Duodenal mucosa (tissue), 2 donors: ENCODE measurements around the gene ALLC.

ENCODE experiments used
- H3K27ac ChIP-seq: one replicate; pipeline ENCODE4 v1.7.0; 2013; ENCODE audit warnings: low read depth, low read length
- H3K27me3 ChIP-seq, 2 donors: one replicate each; pipeline ENCODE4 v1.7.0; 2013; ENCODE audit warnings: low read length in 2 of 2, control low read depth in 1 of 2; ENCODE audit not compliant: insufficient read depth in 2 of 2, control insufficient read depth in 1 of 2
- H3K36me3 ChIP-seq, 2 donors: one replicate each; pipeline ENCODE4 v1.7.0; 2013; ENCODE audit warnings: low read length in 2 of 2, control low read depth in 1 of 2; ENCODE audit not compliant: insufficient read depth in 2 of 2, control insufficient read depth in 1 of 2
- H3K4me1 ChIP-seq, 2 donors: one replicate each; pipeline ENCODE4 v1.7.0; 2013; ENCODE audit warnings: low read length in 2 of 2, control low read depth in 1 of 2; ENCODE audit not compliant: insufficient read depth in 2 of 2, control insufficient read depth in 1 of 2
- H3K4me3 ChIP-seq, 2 donors: one replicate each; pipeline ENCODE4 v1.7.0; 2013; ENCODE audit warnings: low read length in 2 of 2, low read depth in 1 of 2
- H3K9ac ChIP-seq, 2 donors: one replicate each; pipeline ENCODE4 v1.7.0; 2013; ENCODE audit warnings: low read length in 2 of 2, low read depth in 1 of 2
- H3K9me3 ChIP-seq, 2 donors: one replicate each; pipeline ENCODE4 v1.7.0; 2013; ENCODE audit warnings: low read length in 2 of 2, control low read depth in 1 of 2; ENCODE audit not compliant: control insufficient read depth in 1 of 2

The ALLC gene

DNA sequence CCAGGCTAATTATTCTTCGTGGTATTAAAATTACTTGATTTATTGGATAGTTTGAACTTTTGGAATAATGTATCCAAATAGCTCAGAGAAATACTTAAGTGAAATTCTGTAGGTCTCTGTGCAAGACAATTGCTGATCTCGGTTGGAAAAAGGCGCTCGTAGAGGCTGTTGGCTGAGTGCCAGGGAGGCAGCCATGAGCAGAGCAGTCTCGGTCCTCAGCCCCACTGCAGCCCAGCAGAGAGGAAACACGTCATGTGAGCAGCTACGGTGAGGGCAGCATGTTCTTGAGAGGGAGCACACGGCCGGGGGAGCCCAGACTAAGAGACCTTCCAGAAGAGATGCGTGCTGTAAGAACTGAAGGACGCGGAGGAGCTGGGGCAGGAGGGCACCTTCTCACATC, 87.9 kb downstream of the ALLC start:
- Histone ChIP-seq H3K4me3 (no peak overlapping the region), H3K27ac (no peak overlapping the region), H3K9me3 (no peaks in the 10 kb centered on the region), H3K27me3 (no peaks in the 10 kb centered on the region), H3K36me3 (no peaks in the 10 kb centered on the region), H3K9ac (no peak overlapping the region), H3K4me1 (no peaks in the 10 kb centered on the region)

DNA sequence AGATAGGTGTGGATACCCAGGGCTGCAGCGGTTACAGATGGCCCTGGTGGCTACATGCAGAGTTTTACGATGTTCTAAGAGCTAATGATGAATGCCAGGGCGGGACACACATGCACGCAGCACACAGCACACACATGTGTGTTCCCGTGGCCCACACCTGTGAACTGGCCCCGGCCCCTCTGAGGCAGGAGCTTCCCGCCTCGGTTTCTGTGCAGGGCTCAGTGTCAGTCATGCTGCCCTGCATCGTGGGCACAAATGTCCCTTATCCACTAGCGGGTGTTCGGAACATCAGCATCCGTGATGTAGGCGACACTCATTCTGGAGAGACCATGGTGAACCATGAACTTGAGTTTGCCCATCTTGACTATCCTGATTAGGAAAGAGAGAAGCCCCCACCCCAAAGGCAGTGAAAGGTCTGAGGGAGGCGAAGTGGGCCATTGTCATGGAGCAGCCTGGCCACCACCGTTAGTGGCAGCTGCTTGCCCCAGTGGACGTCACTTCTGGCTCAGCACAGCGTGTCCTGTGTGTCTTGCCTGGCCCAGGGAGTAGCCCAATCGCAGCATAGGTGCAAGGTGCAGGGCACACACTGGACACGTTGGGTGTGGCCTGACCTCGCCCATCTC, 89.1 kb downstream of the ALLC start:
- H3K27me3 ChIP-seq, result no peaks in the 10 kb centered on the region
- no peaks in the 10 kb centered on the region for H3K36me3 ChIP-seq
- H3K4me3 ChIP-seq, result no peak overlapping the region
- no peaks in the 10 kb centered on the region for H3K4me1 ChIP-seq
- H3K27ac ChIP-seq, result no peak overlapping the region
- no peaks in the 10 kb centered on the region for H3K9me3 ChIP-seq
- H3K9ac ChIP-seq, result no peak overlapping the region

DNA sequence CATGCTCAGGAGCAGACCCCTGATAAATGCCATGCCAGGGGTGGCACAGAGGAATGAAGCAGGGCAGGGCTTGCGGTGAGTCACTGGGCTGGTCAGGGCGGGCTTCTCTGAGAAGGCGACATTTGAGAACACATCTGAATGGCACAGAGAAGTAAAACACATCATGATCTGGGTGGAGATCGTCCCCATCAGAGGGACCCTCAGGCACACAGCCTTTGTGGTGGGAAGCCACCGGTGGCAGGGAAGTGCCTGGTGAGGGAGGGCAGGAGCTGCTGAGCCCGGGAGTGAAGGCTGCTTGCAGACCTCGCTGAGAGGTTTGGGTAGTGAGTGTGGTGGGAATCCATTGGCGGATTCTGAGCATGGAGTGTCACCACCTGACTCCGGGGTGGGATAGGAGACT, 89.8 kb downstream of the ALLC start:
- Histone ChIP-seq H3K9ac (no peak overlapping the region), H3K36me3 (no peaks in the 10 kb centered on the region), H3K4me3 (no peak overlapping the region), H3K27me3 (no peaks in the 10 kb centered on the region), H3K4me1 (no peaks in the 10 kb centered on the region), H3K27ac (no peak overlapping the region), H3K9me3 (no peaks in the 10 kb centered on the region)

DNA sequence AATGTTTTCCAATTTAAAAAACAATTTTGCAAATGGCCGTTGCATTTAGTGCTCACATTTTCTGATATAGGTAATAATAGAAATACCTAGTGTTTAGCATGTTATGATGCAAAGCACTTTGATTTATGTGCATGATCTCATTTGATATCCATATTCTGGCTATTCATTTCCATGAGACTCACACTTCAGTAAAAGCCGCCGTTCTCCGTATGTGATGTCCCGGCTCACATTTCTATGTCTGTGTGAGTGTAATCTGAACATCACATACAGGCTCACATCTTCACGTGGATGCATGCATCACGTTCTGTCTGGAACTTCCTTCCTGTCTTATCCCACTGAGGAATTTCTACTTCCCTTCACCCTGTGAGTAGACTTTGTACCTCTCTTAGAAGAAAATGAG, 91.2 kb downstream of the ALLC start:
- Histone ChIP-seq H3K27me3 (no peaks in the 10 kb centered on the region), H3K4me1 (no peaks in the 10 kb centered on the region), H3K36me3 (no peaks in the 10 kb centered on the region), H3K4me3 (no peak overlapping the region), H3K9me3 (no peaks in the 10 kb centered on the region), H3K27ac (no peak overlapping the region), H3K9ac (no peak overlapping the region)

DNA sequence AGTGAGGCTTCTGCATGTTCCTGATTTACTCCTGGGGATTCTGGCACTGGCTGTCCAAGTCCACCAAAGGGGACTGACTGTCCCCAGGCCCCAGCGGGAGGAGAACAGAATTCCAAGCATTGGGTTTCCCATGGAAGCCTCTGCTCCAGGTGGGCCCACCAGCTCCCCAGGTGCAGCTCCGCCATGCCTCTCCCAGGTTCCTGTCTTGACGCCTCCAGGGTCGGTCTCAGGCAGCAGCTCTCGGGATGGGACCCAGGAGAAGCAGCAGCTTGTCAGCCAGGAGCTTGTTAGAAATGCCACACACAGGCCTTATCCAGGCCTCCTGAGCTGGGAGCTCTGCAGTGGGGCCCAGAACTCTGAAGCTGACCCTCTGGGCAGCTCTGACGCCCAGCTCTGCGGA, 93.3 kb downstream of the ALLC start:
- Histone ChIP-seq H3K4me1 (no peaks in the 10 kb centered on the region), H3K36me3 (no peaks in the 10 kb centered on the region), H3K9me3 (peaks cover 9% of the 10 kb centered on the region in 2 donors), H3K27me3 (no peaks in the 10 kb centered on the region), H3K4me3 (no peak overlapping the region), H3K27ac (no peak overlapping the region), H3K9ac (no peak overlapping the region)

DNA sequence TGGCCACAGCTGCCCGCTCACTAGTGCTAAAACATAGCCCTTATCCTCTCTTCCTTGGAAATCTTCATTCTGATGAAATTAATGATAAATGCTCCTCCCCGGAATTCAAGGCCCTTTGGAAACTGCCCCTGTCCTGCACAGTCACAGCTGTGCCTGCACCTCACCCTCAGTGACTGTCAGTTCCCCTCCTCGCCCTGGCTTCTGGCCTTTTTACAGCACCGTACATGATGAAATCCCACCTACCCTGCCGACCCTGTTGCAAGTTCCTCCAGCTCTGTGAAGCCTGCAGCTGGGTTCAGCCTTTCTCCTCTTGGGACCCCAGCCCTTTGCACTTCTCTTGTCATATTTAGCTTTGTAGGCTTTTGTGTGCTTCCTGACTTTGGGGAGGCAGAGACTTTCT, 93.8 kb downstream of the ALLC start:
- Histone ChIP-seq H3K36me3 (no peaks in the 10 kb centered on the region), H3K4me3 (no peak overlapping the region), H3K4me1 (no peaks in the 10 kb centered on the region), H3K9ac (no peak overlapping the region), H3K27ac (no peak overlapping the region), H3K9me3 (peaks cover 9% of the 10 kb centered on the region in 2 donors), H3K27me3 (no peaks in the 10 kb centered on the region)
